Measurements from ENCODE around the gene DISC1. TPM values are rescaled to one million over a fixed set of nuclear protein-coding genes. Genes with fewer than 3 reads are reported as not detected.
A peak's percentile ranks its signal among the peaks of the same experiment; 100 is the strongest.

Gene DISC1
- total RNA-seq, 1 donor from 2014 or later = 4.7 TPM

GRCh38 chr1:231626951-231627614 lies 493 bp downstream of the DISC1 start:
- Mint-ChIP-seq H3K4me3 (peak overlapping the region; percentile 92), H3K9me3 (peaks cover 4% of the 10 kb centered on the region), H3K27ac (no peak overlapping the region), H3K36me3 (no peaks in the 10 kb centered on the region), H3K27me3 (peaks cover 35% of the 10 kb centered on the region), H3K4me1 (ENCODE audit: unreplicated experiment) (peaks cover 13% of the 10 kb centered on the region)
- peak; percentile 70 for DNase-seq (ENCODE audit: extremely low spot score, unreplicated experiment)
- TF ChIP-seq CTCF (conservative IDR thresholded peaks at IDR 0.05) = no peak

- no peak for DNase-seq (ENCODE audit: extremely low spot score, unreplicated experiment)
- Mint-ChIP-seq H3K36me3 (no peaks in the 10 kb centered on the region), H3K27me3 (peaks cover 23% of the 10 kb centered on the region), H3K4me3 (peak overlapping the region; percentile 92), H3K4me1 (ENCODE audit: unreplicated experiment) (peaks cover 20% of the 10 kb centered on the region), H3K9me3 (no peaks in the 10 kb centered on the region), H3K27ac (no peak overlapping the region)
- TF ChIP-seq CTCF (conservative IDR thresholded peaks at IDR 0.05) = no peak
Observed at GRCh38 chr1:231628207-231628876, 1.8 kb downstream of the DISC1 start.

DNA sequence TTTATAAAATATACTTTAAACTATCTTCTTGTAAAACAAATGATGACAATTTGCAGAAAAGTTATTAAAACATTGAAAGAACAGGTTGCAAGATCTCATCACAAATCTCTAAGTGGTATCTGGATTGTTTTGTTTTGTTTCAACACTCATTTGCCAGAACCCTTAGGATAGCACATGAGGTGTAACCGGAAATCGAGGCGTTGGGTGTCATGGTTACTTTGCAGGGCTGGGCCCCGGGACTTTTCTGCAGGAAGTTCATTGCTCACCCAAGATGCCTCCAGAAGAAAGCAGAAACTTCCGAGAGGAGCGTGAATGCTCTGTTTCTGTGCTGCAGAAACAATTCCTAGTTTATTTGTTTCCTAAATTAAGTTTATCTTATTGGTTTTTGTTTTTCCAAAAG lies 2.5 kb downstream of the DISC1 start:
- H3K27me3 Mint-ChIP-seq = peaks cover 15% of the 10 kb centered on the region
- no peaks in the 10 kb centered on the region for H3K36me3 Mint-ChIP-seq
- H3K4me1 Mint-ChIP-seq (ENCODE audit: unreplicated experiment) = peaks cover 25% of the 10 kb centered on the region
- no peaks in the 10 kb centered on the region for H3K9me3 Mint-ChIP-seq
- H3K4me3 Mint-ChIP-seq = no peak overlapping the region
- DNase-seq (ENCODE audit: extremely low spot score, unreplicated experiment) = no peak
- H3K27ac Mint-ChIP-seq = no peak overlapping the region
- TF ChIP-seq CTCF (conservative IDR thresholded peaks at IDR 0.05) = no peak

DNA sequence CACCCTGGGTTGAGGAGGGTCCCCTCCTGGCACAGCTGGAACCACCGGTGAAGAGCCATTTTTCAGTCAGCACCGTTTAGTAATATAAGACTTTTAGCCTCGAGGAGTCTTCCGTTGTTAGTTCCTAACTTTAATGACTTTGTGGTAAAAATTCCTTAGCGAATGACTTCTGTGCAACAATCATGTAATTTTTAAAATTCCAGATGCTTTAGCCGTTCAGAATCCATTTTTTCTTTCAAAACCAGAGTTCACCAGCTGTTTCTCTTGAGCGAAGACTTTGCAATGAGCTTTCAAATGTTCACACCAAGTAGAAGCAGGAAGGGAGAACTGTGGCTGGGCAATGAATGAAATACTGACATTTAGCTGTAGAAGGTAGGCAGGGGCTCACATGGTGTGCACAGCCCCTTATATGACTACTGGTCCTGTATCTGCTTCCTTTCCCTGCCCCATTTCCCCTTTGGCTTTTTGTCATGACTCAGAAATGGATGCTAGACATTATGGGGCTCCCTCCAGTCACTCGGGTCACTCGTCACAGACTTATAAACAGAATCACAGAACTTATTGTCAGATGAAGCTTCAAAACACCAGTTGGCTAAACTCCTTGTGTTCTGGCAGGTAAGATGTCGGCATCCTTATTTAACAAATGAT lies 4.1 kb downstream of the DISC1 start:
- TF ChIP-seq CTCF (conservative IDR thresholded peaks at IDR 0.05) = no peak
- no peak for DNase-seq (ENCODE audit: extremely low spot score, unreplicated experiment)
- H3K36me3 Mint-ChIP-seq = no peaks in the 10 kb centered on the region
- H3K27me3 Mint-ChIP-seq = peaks cover 7% of the 10 kb centered on the region
- no peak overlapping the region for H3K4me3 Mint-ChIP-seq
- peaks cover 27% of the 10 kb centered on the region for H3K4me1 Mint-ChIP-seq (ENCODE audit: unreplicated experiment)
- no peak overlapping the region for H3K27ac Mint-ChIP-seq
- H3K9me3 Mint-ChIP-seq = no peaks in the 10 kb centered on the region

- TF ChIP-seq CTCF (conservative IDR thresholded peaks at IDR 0.05) = no peak
Observed at GRCh38 chr1:231631717-231632116, 5.1 kb downstream of the DISC1 start.

More at GRCh38 chr1:231631717-231632116, 5.1 kb downstream of the DISC1 start:
- no peaks in the 10 kb centered on the region for H3K27me3 Mint-ChIP-seq
- no peak overlapping the region for H3K27ac Mint-ChIP-seq
- H3K4me1 Mint-ChIP-seq (ENCODE audit: unreplicated experiment) = peaks cover 18% of the 10 kb centered on the region
- no peaks in the 10 kb centered on the region for H3K36me3 Mint-ChIP-seq
- no peak overlapping the region for H3K4me3 Mint-ChIP-seq
- no peaks in the 10 kb centered on the region for H3K9me3 Mint-ChIP-seq
- DNase-seq (ENCODE audit: extremely low spot score, unreplicated experiment) = no peak
